Hepatocyte (in vitro differentiated cells): ENCODE measurements around the gene RFTN1. TPM values are rescaled to one million over a fixed set of nuclear protein-coding genes. Genes with fewer than 3 reads are reported as not detected.

Source experiments
- DNase-seq: peaks from one replicate; pipeline ENCODE4 v3.0.0-alpha.2; 2016; ENCODE audit warnings: low spot score
- H2AFZ ChIP-seq: fragments of 200-600 bp; sonication (generic); 2 replicates; pipeline ENCODE4 v1.6.0; 2016; ENCODE audit warnings: antibody characterized with exemption, mild to moderate bottlenecking
- H3K27ac ChIP-seq: fragments of 200-600 bp; sonication (generic); 2 replicates; pipeline ENCODE4 v1.5.1; 2016; ENCODE audit warnings: mild to moderate bottlenecking
- H3K27me3 ChIP-seq: fragments of 200-600 bp; sonication (generic); 2 replicates; pipeline ENCODE4 v1.6.1; 2016
- H3K36me3 ChIP-seq: fragments of 200-600 bp; sonication (generic); replicated peaks from 2 replicates; pipeline ENCODE4 v1.5.1; 2016; ENCODE audit warnings: low read depth; ENCODE audit not compliant: insufficient read depth
- H3K4me1 ChIP-seq: fragments of 200-600 bp; sonication (generic); 2 replicates; pipeline ENCODE4 v1.5.1; 2016; ENCODE audit warnings: mild to moderate bottlenecking, moderate library complexity; ENCODE audit not compliant: insufficient read depth
- H3K4me2 ChIP-seq: fragments of 200-600 bp; sonication (generic); 2 replicates; pipeline ENCODE4 v1.6.0; 2016
- H3K4me3 ChIP-seq: fragments of 200-600 bp; sonication (generic); 2 replicates; pipeline ENCODE4 v1.5.1; 2016; ENCODE audit warnings: mild to moderate bottlenecking
- H3K79me2 ChIP-seq: fragments of 200-600 bp; sonication (generic); 2 replicates; pipeline ENCODE4 v1.6.0; 2017; ENCODE audit warnings: mild to moderate bottlenecking
- H3K9me2 ChIP-seq: fragments of 200-600 bp; sonication (generic); replicated peaks from 2 replicates; pipeline ENCODE4 v1.6.0; 2017; ENCODE audit warnings: mild to moderate bottlenecking; ENCODE audit not compliant: insufficient read depth
- H3K9me3 ChIP-seq: fragments of 200-600 bp; sonication (generic); 2 replicates; pipeline ENCODE4 v1.5.1; 2016; ENCODE audit warnings: low read depth, mild to moderate bottlenecking
- H4K20me1 ChIP-seq: fragments of 200-600 bp; sonication (generic); 2 replicates; pipeline ENCODE4 v1.6.0; 2016; ENCODE audit warnings: mild to moderate bottlenecking; ENCODE audit not compliant: insufficient read depth, poor library complexity, severe bottlenecking
- EZH2 ChIP-seq: fragments of 200-600 bp; sonication (generic); IDR thresholded peaks from 2 replicates; pipeline ENCODE4 v1.6.1; 2016; ENCODE audit warnings: antibody characterized with exemption, mild to moderate bottlenecking, borderline replicate concordance
- EZH2phosphoT487 ChIP-seq: fragments of 200-600 bp; sonication (generic); IDR thresholded peaks from one replicate; pipeline ENCODE4 v1.6.1; 2018; ENCODE audit warnings: antibody characterized with exemption, mild to moderate bottlenecking, low read depth, moderate library complexity; ENCODE audit not compliant: unreplicated experiment, severe bottlenecking
- WGBS: methylation state at CpG from one replicate; pipeline ENCODE4 v1.1.6; 2016; ENCODE audit warnings: low lambda C conversion rate; ENCODE audit errors: missing lambda C conversion rate; 5-methylcytosine and 5-hydroxymethylcytosine counted together
- polyA plus RNA-seq: library from polyadenylated mRNA; unstranded; fragments of >200 nt; fragmentation: Nextera tagmentation; extraction: Ambion mirVana; gene quantifications from 2 replicates; pipeline ENCODE4 v1.2.1, GENCODE V29; 2016
- total RNA-seq: library from RNA; depleted of rRNA; stranded (reverse); fragments of >200 nt; gene quantifications from 2 replicates; pipeline ENCODE4 v1.2.3, GENCODE V29; 2014
- TF ChIP-seq, protein P1 (sequence below): fragments of 200-600 bp; sonication (generic); IDR thresholded peaks from 2 replicates; pipeline ENCODE4 v1.5.1; 2016; ENCODE audit warnings: antibody characterized with exemption, mild to moderate bottlenecking; ENCODE audit not compliant: poor library complexity

The RFTN1 gene
- total and polyA plus RNA-seq, 2 experiments from 2014 or later = 10.0 to 14.9 TPM

DNA sequence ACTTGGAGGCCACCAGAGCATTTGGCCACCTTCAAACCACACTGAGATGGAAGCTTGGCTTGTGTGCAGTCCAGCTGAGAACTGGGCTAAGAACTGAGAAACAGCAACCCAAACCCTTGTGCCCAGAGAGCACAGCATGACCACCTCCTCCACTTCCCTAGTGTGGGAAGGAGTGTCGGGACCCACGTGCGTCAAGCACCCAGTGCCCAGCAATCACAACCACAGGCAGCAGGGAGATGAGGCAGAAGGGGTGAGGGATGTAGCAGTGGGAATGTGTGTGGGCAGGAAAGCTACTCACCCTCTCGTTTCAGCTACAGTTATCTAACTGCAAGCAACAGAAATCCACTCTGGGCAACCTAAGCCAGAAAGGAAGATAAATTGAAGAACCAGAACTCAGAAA, 25.0 kb upstream of the RFTN1 start:
- H3K27ac ChIP-seq = no peak overlapping the region
- H4K20me1 ChIP-seq = no peaks in the 10 kb centered on the region
- DNase-seq = no peak
- H3K79me2 ChIP-seq = no peaks in the 10 kb centered on the region
- no peaks in the 10 kb centered on the region for H3K9me3 ChIP-seq
- H3K27me3 ChIP-seq = peaks cover 7% of the 10 kb centered on the region
- no peak overlapping the region for H3K4me3 ChIP-seq
- WGBS = 85% methylated on average over 4 of the region's 4 CpGs
- H3K4me2 ChIP-seq = no peak overlapping the region
- TF ChIP-seq EZH2phosphoT487 (no peak), EZH2 (no peak)
- TF ChIP-seq, protein P1, sequence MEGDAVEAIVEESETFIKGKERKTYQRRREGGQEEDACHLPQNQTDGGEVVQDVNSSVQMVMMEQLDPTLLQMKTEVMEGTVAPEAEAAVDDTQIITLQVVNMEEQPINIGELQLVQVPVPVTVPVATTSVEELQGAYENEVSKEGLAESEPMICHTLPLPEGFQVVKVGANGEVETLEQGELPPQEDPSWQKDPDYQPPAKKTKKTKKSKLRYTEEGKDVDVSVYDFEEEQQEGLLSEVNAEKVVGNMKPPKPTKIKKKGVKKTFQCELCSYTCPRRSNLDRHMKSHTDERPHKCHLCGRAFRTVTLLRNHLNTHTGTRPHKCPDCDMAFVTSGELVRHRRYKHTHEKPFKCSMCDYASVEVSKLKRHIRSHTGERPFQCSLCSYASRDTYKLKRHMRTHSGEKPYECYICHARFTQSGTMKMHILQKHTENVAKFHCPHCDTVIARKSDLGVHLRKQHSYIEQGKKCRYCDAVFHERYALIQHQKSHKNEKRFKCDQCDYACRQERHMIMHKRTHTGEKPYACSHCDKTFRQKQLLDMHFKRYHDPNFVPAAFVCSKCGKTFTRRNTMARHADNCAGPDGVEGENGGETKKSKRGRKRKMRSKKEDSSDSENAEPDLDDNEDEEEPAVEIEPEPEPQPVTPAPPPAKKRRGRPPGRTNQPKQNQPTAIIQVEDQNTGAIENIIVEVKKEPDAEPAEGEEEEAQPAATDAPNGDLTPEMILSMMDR = no peak
- no peaks in the 10 kb centered on the region for H3K9me2 ChIP-seq
- no peak overlapping the region for H2AFZ ChIP-seq
- no peaks in the 10 kb centered on the region for H3K4me1 ChIP-seq
- no peaks in the 10 kb centered on the region for H3K36me3 ChIP-seq

DNA sequence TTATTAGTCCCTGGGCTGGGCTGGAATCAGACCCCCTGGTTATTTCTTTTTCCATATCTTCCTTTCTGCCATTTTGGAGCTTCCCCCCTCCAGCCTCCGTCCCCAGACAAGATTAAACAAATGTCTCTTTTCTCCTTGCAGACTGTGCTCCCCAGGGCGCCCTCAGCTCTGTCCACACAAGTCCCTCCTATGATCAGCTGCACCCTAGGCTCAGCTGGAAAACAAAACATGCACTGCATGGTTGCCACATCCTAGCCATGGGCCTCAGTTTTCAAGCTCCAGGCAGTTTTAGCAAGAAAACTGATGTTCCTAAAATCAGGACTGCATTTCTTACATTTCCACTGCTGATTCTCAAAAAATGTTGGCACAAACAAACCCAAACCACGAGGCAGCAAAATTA, 23.5 kb upstream of the RFTN1 start:
- no peak overlapping the region for H2AFZ ChIP-seq
- no peaks in the 10 kb centered on the region for H3K4me1 ChIP-seq
- 67% methylated on average over 3 of the region's 3 CpGs for WGBS

DNA sequence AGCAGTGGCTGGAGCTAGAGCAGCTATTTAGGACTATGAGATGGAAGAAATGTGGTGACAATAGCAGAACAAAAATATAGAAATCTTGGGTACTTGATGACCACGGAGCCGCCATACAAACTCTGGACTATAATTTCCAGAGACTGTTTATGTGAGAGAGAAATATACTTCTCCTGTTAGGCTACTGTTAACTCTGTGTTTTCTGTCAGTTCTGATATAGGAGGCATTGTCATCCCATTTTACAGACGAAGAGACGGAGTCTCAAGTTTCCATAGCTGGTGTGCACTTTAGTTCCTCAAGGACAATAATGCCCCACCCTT, 22.8 kb upstream of the RFTN1 start:
- H3K4me2 ChIP-seq = no peak overlapping the region
- H3K4me3 ChIP-seq = no peak overlapping the region
- H3K36me3 ChIP-seq = no peaks in the 10 kb centered on the region
- no peak overlapping the region for H2AFZ ChIP-seq
- H3K27me3 ChIP-seq = peaks cover 4% of the 10 kb centered on the region
- no peak overlapping the region for H3K27ac ChIP-seq
- no peaks in the 10 kb centered on the region for H3K4me1 ChIP-seq
- H3K79me2 ChIP-seq = no peaks in the 10 kb centered on the region
- H3K9me3 ChIP-seq = no peaks in the 10 kb centered on the region
- no peaks in the 10 kb centered on the region for H4K20me1 ChIP-seq
- H3K9me2 ChIP-seq = no peaks in the 10 kb centered on the region
- no peak for DNase-seq
- no peak for TF ChIP-seq EZH2phosphoT487
- 98% methylated on average over 4 of the region's 4 CpGs for WGBS

More for the DNA sequence above, 23.5 kb upstream of the RFTN1 start:
- Histone ChIP-seq H3K4me2 (no peak overlapping the region), H4K20me1 (no peaks in the 10 kb centered on the region), H3K27ac (no peak overlapping the region), H3K27me3 (peaks cover 4% of the 10 kb centered on the region), H3K79me2 (no peaks in the 10 kb centered on the region), H3K4me3 (no peak overlapping the region), H3K36me3 (no peaks in the 10 kb centered on the region), H3K9me2 (no peaks in the 10 kb centered on the region), H3K9me3 (no peaks in the 10 kb centered on the region)
- TF ChIP-seq EZH2phosphoT487 (no peak), EZH2 (no peak)
- TF ChIP-seq, protein P1 = no peak
- no peak for DNase-seq

- H3K36me3 ChIP-seq = no peaks in the 10 kb centered on the region
- TF ChIP-seq, protein P1 = no peak
- no peak for TF ChIP-seq EZH2
- no peak for TF ChIP-seq EZH2phosphoT487
Measured at GRCh38 chr3:16534640-16535262, 21.3 kb upstream of the RFTN1 start.

More at GRCh38 chr3:16534640-16535262, 21.3 kb upstream of the RFTN1 start:
- Histone ChIP-seq H3K4me2 (no peak overlapping the region), H3K79me2 (no peaks in the 10 kb centered on the region), H3K4me3 (no peak overlapping the region), H3K9me2 (no peaks in the 10 kb centered on the region), H3K4me1 (no peaks in the 10 kb centered on the region), H2AFZ (no peak overlapping the region), H3K27ac (no peak overlapping the region), H4K20me1 (no peaks in the 10 kb centered on the region), H3K9me3 (no peaks in the 10 kb centered on the region), H3K27me3 (no peaks in the 10 kb centered on the region)
- no peak for DNase-seq
- 63% methylated on average over 8 of the region's 8 CpGs for WGBS
